GM10266 (cell line): ENCODE measurements around the gene TEX12.
"Not testable (repeated sequence)": the region's sequence is repeated elsewhere in the genome, so short reads cannot be mapped to it uniquely, and the experiment has no call there.

Experiments used
- DNase-seq: peaks from one replicate; pipeline ENCODE4 v3.0.0; 2012; ENCODE audit errors: extremely low spot score
- TF ChIP-seq, protein P1 (sequence below): IDR thresholded peaks from 2 replicates; pipeline ENCODE4 v1.5.1; 2012; ENCODE audit warnings: mild to moderate bottlenecking, low read depth; ENCODE audit not compliant: control insufficient read depth, insufficient read depth; ENCODE audit errors: missing control alignments

Gene TEX12

DNA sequence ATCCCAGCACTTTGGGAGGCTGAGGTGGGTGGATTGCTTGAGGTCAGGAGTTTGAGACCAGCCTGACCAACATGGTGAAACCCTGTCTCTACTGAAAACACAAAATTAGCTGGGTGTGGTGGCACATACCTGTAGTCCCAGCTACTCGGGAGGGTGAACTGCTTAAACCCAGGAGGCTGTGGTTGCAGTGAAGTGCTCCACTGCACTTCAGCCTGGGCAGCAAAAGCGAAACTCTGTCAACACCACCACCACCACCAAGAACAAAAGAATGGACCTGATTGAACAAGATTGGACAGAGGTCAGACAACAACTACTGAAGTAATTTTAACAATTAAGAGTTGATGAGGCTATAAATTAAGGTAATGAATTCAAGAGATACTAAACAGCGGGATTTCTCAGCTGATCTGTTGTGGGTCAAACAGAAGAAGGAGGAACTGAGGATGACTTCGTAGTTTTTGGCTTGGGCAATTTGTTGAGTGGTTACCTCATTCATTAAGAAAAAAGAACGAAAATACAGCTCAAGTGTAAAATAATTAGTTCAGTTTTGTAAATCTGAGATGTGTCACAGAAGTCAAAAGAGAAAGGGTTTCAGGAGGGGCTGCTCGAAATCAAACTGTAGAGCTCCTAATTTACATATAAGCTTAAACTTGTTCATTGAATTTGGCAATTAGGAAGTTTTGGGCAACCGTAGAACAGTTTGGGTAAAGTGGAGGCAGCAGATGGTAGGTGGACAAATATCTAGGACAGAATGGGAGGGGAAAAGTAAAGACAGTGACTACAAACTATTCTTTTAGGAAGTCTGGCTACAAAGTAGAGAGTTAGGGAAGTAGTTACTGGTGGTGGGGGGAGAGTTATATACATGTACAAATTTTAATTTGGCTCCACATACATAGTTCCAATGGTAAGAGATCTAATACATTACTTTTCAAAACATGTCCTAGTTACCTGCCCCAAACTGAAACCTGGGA is 7.8 kb upstream of the TEX12 start:
- TF ChIP-seq, protein P1, sequence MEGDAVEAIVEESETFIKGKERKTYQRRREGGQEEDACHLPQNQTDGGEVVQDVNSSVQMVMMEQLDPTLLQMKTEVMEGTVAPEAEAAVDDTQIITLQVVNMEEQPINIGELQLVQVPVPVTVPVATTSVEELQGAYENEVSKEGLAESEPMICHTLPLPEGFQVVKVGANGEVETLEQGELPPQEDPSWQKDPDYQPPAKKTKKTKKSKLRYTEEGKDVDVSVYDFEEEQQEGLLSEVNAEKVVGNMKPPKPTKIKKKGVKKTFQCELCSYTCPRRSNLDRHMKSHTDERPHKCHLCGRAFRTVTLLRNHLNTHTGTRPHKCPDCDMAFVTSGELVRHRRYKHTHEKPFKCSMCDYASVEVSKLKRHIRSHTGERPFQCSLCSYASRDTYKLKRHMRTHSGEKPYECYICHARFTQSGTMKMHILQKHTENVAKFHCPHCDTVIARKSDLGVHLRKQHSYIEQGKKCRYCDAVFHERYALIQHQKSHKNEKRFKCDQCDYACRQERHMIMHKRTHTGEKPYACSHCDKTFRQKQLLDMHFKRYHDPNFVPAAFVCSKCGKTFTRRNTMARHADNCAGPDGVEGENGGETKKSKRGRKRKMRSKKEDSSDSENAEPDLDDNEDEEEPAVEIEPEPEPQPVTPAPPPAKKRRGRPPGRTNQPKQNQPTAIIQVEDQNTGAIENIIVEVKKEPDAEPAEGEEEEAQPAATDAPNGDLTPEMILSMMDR, result no peak
- DNase-seq, result no peak

DNA sequence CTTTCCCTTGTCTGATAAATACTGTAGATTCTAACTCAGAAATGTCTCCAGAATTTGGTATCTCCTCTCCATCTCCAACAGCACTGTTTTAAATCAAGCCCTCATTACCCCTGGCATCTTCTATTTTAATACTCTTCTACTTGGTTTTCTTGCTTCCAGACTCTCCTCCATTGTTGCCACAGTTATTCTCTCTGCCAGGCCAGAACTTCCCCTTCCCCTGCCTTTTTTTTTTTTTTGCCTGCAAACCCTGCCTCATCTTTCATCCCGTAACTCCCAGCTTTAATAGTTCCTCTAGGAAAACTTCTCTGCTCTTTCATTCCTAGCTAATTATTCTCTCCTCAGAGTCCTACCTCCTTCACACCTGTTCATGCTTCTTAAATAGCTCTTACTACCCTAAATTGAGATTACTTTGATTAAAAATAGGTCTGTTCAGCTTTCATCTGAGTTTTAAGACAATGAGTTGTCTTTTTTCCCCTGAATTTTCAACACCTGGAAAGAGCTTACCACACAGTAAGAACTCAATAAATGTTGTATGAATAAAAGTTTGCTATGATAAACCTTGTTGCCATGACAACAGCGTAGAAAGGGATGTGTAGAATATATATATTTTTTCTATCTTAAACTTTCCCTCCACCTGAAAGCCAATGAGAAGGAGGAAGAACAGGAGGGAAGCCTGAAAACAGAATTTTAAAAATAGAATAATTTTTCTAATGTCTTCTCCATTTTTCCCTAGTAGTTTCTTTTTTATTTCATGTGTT is 6.9 kb upstream of the TEX12 start:
- TF ChIP-seq, protein P1, result no peak
- no peak for DNase-seq

DNA sequence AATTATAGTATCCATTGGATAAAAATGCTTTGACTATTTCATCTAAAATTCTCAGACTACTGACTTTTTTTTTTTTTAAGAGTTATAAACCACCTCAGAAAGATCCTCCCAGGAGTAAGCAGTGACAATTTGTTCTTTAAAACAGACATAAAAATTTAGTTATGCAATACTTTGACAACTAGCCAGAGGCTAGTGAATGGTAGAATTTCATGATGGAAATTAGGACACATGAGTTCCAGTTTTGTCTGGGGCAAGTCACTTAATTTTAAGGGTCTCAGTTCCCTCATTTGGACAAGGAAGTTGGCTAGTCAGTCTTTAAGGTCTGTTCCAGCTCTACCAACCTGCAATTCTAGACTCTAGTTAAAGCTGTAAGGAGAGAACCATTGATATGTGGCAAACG is 6.2 kb upstream of the TEX12 start:
- DNase-seq, result no peak
- TF ChIP-seq, protein P1, result no peak

DNA sequence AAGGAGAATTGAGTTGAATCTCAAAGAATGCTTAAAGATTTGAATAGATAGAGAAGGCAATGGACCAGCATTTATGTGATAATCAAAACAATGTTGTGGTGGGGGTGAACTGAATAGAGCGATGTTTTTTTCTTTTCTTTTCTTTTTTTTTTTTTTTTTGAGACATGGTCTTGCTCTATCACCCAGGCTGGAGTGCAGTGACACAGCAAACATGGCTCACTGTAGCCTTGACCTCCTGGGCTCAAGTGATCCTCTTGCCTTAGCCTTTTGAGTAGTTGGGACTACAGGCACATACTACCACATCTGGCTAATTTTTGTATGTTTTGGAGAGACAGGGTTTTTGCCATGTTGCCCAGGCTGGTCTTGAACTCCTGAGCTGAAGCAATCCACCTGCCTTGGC is 5.0 kb upstream of the TEX12 start:
- not testable (repeated sequence) for DNase-seq

DNA sequence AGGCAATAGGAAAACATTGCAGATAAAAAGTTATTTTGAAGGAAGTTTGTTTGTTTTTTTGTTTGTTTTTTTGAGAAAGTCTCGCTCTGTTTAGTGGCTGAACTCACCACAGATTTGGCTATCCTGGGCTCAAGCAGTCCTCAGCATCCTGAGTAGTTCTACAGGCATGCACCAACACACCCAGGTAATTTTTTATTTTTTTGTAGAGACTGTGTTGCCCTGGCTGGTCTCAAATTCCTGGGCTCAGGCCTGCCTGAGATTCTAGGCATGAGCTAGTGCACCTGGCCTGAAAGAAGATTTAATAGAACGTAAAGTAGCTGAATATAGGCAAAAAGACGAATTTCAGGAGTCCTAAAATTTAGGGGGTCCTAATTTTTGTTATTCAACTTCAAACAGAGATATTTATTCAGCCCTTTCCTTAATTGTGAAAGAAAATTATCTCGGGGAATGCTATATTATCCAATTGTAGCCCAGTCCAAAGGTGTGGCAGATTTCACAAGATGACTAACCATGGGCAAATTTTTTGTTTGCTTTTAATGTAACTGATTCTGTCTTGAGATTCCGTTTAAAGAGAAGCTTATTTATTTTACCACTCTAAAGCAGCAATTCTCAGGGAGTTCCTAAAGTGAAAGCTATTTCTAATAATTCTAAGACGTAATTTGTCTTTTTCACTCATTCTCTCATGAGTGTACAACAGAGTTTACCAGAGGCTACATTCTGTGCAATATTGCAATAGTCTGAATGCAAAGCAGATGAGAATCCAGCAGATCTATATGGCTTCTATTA is 4.2 kb upstream of the TEX12 start:
- no peak for DNase-seq
- TF ChIP-seq, protein P1, result no peak

DNA sequence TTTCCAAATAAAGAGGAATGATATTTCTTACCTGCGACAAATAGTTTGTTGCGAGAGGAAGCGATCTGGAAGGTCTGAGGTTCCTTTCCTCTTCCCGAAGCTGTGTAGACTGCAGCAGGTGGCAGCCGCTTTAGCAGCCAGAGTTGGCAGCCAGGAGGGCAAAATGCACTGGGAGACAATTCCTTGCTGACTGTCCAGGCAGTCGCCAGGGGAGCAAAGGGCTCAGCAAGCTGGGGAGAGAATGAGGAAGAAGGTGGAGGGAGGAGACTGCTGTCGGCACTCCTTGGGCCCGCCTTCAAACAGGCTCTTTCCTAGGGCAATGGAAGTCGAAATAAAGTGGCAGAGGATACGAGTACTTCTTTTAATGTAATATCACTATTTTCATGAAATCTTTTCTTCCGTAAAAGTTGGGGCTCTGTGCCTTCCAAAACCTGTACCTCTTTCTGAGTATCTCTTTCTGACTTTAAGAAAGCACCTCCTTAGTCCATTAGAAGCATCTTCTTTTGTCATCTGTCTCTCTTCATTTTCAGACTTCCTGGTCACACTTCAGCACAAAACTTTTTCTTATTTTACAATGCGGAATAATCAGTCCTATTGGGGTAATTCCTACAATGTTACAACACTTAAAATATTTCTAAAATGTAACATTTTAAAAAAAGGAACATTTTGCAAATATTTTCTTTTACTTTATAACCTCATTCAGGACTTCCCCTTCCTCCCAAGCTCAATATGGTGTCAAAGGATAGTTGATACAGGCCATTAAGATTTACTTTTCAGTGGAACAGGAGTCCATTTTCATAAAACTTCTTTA is 3.1 kb upstream of the TEX12 start, which contains the start of gene IL18:
IL18 (minus strand) TSS at position 220 of the 811 bp plus-strand sequence. CDS start 9,041 bp downstream, outside the sequence.
- TF ChIP-seq, protein P1, result no peak
- DNase-seq, result no peak

DNA sequence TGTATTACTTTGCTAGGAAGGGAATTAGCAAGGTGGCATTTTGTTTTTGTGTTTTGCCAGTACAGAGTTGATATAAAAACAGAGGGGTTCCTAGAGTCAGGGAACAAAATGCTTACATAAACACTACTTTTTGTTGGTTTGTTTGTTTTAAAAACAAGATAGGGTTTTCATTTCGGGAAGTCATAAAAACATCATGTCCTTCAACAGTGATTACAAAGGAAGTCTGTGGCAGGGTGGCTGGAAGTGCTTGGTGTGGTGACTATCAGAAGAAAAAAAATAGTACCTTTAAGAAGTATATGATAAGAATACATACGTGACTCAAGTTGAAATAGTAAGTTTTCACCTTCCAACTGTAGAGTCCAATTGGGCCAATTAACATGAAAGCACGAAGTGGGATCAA is 2.1 kb upstream of the TEX12 start:
- no peak for DNase-seq
- TF ChIP-seq, protein P1, result no peak
